Measurements from ENCODE around the gene CADPS2.

CADPS2 gene

GRCh38 chr7:122343601-122344302 is 542.5 kb downstream of the CADPS2 start:
- no peak for TF ChIP-seq CTCF (IDR thresholded peaks at IDR 0.05; ENCODE audit: low read depth, low read length)
- DNase-seq (ENCODE audit: low read depth in 2 of 2) = no peak
- no peak overlapping the region for H3K4me3 ChIP-seq (replicated peaks in 1 of 2; ENCODE audit: low read depth in 2 of 2, low read length in 2 of 2)

GRCh38 chr7:122340427-122340826 is 545.8 kb downstream of the CADPS2 start:
- DNase-seq (ENCODE audit: low read depth in 2 of 2) = no peak
- no peak for TF ChIP-seq CTCF (IDR thresholded peaks at IDR 0.05; ENCODE audit: low read depth, low read length)
- no peak overlapping the region for H3K4me3 ChIP-seq (replicated peaks in 1 of 2; ENCODE audit: low read depth in 2 of 2, low read length in 2 of 2)

- H3K4me3 ChIP-seq (replicated peaks in 1 of 2; ENCODE audit: low read depth in 2 of 2, low read length in 2 of 2) = no peak overlapping the region
- no peak for DNase-seq (ENCODE audit: low read depth in 2 of 2)
- no peak for TF ChIP-seq CTCF (IDR thresholded peaks at IDR 0.05; ENCODE audit: low read depth, low read length)
Measured at GRCh38 chr7:122339145-122339904, 546.9 kb downstream of the CADPS2 start.

GRCh38 chr7:122337011-122337410 is 549.2 kb downstream of the CADPS2 start:
- no peak overlapping the region for H3K4me3 ChIP-seq (replicated peaks in 1 of 2; ENCODE audit: low read depth in 2 of 2, low read length in 2 of 2)
- no peak for DNase-seq (ENCODE audit: low read depth in 2 of 2)
- no peak for TF ChIP-seq CTCF (IDR thresholded peaks at IDR 0.05; ENCODE audit: low read depth, low read length)

GRCh38 chr7:122329145-122329802 is 557.0 kb downstream of the CADPS2 start:
- no peak for TF ChIP-seq CTCF (IDR thresholded peaks at IDR 0.05; ENCODE audit: low read depth, low read length)

GRCh38 chr7:122327969-122328368 is 558.3 kb downstream of the CADPS2 start:
- H3K4me3 ChIP-seq (replicated peaks in 1 of 2; ENCODE audit: low read depth in 2 of 2, low read length in 2 of 2) = no peak overlapping the region
- TF ChIP-seq CTCF (IDR thresholded peaks at IDR 0.05; ENCODE audit: low read depth, low read length) = no peak
- DNase-seq (ENCODE audit: low read depth in 2 of 2) = no peak

More at GRCh38 chr7:122329145-122329802, 557.0 kb downstream of the CADPS2 start:
- H3K4me3 ChIP-seq (replicated peaks in 1 of 2; ENCODE audit: low read depth in 2 of 2, low read length in 2 of 2) = no peak overlapping the region
- no peak for DNase-seq (ENCODE audit: low read depth in 2 of 2)
